ENCODE data around the gene CATSPER4. TPM values are rescaled to one million over a fixed set of nuclear protein-coding genes. Genes with fewer than 3 reads are reported as not detected.
A peak's percentile ranks its signal among the peaks of the same experiment; 100 is the strongest.

The CATSPER4 gene
- total RNA-seq: not detected

DNA sequence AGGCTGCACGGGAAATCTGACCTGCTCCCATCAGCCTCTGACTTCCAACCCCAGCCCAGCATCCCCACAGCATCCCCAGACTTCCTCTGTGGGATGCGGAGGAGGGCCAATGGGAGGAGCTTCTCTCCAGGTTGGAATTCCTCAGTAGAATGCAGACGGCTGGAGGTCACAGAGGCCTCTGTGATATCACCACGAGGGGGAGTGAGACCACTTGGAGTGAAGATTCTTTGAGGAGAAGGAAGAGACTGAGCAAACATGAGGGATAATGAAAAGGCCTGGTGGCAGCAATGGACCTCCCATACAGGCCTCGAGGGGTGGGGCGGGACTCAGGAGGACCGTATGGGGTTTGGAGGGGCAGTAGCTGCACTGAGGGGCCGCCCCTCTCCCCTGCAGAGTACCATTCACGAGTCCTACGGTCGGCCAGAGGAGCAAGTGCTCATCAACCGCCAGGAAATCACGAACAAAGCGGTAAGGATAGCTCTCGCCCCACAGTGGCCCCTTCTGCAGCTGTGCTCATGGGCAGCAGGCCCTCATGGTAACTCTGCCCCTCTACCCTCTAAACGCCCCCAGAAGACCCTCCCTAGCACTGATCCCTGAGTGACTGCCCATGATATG lies at the start of gene CATSPER4:
TSS of gene CATSPER4 (plus strand) at position 230 of the 615 bp plus-strand sequence. CDS start at position 256, 26 bp downstream.
- DNase-seq: no peak

DNA sequence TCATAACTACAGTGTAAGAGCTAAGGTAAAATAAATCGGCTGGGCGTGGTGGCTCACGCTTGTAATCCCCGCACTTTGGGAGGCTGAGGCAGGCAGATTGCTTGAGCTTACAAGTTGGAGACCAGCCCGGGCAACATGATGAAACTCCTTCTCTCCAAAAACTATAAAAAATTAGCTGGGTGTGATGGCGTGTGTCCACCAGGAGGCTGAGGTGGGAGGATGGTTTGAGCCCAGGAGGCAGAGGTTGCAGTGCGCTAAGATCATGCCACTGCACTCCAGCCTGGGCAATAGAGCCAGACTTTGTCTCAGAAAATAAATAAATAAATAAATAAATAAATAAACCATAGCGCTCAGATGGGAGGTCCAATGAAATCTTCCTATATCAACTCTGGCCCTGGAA lies 48.2 kb upstream of the CATSPER4 start:
- no peak for DNase-seq

- DNase-seq: peak; percentile 72
Measured at GRCh38 chr1:26145041-26145959, 45.1 kb upstream of the CATSPER4 start.

- no peak for DNase-seq
Measured at GRCh38 chr1:26145960-26146294, 44.5 kb upstream of the CATSPER4 start.

DNA sequence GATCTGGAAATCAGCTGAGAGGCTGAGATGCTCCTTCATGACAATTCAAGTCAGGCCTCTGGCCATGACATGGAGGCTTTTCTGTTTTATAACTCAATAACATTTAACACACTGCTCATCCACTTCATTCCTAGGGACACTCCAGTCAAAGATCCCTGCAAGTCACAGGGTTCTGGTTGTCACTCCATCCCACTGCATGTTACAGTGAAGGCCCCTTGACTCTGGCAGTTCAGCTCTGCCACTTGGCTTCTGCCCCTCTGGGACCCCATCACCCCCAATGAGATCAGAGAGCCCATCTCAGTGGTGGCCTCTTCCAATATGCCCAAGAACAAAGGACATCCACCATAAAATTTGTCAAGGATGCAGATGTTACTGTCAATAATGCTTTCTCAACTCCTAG lies 41.5 kb upstream of the CATSPER4 start:
- DNase-seq: no peak

GRCh38 chr1:26153966-26154532 lies 36.4 kb upstream of the CATSPER4 start:
- no peak for DNase-seq

GRCh38 chr1:26154750-26155149 lies 35.7 kb upstream of the CATSPER4 start:
- no peak for DNase-seq

- no peak for DNase-seq
Measured at GRCh38 chr1:26155370-26156284, 34.8 kb upstream of the CATSPER4 start.

- no peak for DNase-seq
Measured at GRCh38 chr1:26156285-26157038, 33.9 kb upstream of the CATSPER4 start.

GRCh38 chr1:26158271-26158907 lies 32.0 kb upstream of the CATSPER4 start:
- no peak for DNase-seq

GRCh38 chr1:26158908-26159742 lies 31.3 kb upstream of the CATSPER4 start, which contains the start of gene FAM110D:
Gene FAM110D (plus strand): TSS chr1:26159079. CDS start chr1:26161292, 2,213 bp downstream.
- DNase-seq: no peak

- no peak for DNase-seq
Measured at GRCh38 chr1:26159743-26160039, 30.7 kb upstream of the CATSPER4 start.

GRCh38 chr1:26160527-26161414 lies 29.6 kb upstream of the CATSPER4 start:
- DNase-seq: no peak

DNA sequence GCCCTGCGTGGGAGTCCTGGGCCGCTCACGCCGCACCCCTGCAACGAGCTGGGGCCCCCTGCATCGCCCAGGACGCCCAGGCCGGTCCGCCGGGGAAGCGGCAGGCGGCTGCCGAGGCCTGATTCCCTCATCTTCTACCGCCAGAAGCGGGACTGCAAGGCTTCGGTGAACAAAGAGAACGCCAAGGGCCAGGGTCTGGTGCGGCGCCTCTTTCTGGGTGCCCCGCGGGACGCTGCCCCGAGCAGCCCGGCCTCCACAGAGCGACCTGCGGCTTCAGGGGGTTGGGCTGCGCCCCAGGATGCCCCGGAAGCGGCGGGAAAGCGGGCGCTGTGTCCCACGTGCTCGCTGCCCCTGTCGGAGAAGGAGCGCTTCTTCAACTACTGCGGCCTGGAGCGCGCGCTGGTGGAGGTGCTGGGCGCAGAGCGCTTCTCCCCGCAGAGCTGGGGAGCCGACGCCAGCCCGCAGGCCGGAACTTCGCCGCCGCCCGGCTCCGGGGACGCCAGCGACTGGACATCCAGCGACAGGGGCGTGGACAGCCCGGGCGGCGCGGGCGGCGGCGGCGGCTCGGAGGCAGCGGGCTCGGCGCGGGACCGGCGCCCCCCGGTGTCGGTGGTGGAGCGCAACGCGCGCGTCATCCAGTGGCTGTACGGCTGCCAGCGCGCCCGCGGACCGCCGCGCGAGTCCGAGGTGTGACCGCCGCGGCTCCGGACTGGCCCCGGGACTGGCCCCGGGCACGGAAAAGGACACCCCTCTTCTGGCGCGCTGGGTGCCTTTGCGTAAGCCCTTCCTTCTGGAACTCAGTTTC lies 28.8 kb upstream of the CATSPER4 start:
- DNase-seq: no peak

DNA sequence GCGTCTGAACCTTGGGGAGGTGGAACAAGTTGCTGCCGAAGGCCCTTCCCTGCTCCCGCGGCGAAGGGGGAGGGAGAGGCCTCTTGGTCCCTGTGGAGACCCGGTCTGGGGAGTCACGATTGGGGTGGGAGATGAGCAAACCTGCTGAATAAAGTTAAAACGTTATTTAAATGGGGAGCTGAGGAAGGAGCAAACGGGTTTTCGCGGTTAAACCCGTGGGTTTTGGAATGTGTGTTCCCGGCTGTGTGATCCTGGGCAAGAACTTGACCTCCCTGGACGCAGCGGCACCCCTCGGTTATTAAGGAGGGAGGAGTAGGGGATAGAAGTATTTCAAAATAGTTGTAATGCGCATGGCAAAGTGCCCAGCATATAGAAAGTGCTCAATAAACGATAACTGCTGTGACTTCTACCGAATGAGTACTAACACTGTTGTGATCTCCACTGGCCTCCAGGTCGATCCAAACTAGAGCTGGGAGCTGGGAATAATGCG lies 28.1 kb upstream of the CATSPER4 start:
- no peak for DNase-seq

DNA sequence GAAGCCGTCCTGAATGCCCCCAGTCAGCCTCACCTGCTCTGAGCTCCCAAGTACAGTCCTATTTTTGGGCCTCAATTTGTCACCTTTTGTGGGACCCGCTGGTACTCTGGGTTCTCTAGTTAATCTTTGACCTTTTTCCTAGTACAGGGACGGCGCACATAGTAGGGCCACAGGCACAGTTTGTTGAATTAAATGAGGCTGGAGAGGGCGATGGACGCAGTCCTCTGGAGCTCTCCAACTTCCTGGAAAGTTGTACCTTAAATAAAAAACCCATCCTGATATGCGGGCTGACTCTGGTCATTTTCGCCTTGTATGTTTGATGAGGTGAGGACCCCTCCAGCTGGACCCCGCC lies 26.7 kb upstream of the CATSPER4 start:
- DNase-seq: no peak

DNA sequence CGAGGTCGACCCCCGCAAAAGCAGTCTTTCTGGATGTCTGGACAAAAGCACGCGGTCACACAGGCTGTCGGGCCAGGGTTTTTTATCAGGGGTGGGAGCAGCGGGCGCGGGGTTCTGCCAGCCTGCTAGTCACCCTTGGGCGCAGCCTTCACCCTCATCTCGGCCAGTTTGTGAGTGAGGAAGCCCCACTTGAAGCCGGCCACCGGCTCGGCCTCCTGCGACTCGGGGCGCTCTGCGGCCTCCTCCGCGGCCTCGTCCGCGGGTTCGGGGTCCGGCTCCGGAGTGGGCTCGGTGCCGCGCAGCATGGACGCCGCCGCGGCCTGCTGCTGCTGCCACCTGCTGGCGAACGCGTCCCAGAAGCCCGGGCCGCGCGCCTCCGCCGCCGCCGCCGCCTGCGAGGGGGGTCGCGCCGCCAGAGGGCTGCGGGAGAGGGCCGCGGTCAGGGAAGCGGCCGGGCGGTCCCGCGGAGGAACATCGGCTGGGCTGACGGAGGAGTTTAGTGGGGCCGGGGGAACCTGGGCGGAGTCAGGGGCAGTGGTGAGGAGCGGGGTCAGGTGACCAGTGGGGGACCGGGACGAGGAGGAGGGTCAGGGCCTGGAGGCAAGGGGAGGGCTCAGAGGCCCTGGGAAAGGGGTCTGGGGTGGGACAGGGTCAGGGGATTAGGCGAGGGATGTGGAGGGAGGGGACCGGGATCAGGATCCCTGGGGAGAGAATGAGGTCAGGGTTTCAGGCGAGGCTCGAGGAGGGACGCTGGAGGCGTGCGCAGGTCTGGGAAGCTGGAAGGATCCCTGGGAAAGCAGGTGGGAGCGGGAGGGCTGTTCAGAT lies 26.2 kb upstream of the CATSPER4 start:
- DNase-seq: peak; percentile 34

All from effector CD4-positive, alpha-beta T cell (primary cell).